ENCODE measurements around the gene LEF1.

LEF1 gene

DNA sequence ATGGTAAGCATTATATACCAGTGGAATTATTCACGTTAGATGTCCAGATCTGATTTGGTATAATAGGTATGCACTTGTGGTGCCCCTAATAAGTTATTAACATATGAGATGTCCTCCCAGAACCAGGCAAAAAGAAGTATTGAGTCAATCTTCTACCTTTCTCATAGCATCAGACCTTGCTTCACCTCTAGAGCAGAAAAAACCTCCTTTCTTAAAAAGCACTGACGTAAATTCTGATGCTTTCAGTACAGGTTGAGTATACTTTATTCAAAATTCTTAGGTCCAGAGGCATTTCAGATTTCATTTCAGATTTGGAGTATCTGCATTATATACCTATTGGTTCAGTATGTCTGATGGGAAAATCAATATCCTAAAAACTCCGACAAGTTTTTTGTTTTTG lies 22.4 kb downstream of the LEF1 start:
- no peak for DNase-seq

- no peak for DNase-seq
Measured at GRCh38 chr4:108144451-108144850, 24.3 kb downstream of the LEF1 start.

GRCh38 chr4:108143515-108143914 lies 25.2 kb downstream of the LEF1 start:
- DNase-seq = no peak

- DNase-seq = no peak
Measured at GRCh38 chr4:108142870-108143269, 25.9 kb downstream of the LEF1 start.

- DNase-seq = no peak
Measured at GRCh38 chr4:108141213-108141950, 27.4 kb downstream of the LEF1 start.

GRCh38 chr4:108140328-108140727 lies 28.4 kb downstream of the LEF1 start:
- DNase-seq = no peak

DNA sequence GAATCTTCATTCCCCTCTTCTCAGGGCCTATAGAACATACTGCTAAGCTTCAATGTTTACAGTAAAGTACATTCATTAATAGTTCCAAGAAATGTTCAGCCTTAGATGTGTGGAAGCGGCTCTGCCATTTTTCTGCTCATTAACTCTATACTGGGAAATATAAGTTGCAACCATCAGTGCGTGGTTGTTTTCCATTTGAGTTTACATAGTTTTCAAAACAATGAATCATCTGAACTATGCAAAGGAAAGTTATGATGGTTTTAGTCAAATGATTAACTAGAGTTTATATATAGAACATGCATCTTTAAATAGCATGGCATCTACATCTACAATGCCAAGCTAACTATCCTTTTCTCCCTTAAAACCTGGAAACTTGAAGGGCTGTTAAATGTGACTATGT lies 29.6 kb downstream of the LEF1 start:
- no peak for DNase-seq

DNA sequence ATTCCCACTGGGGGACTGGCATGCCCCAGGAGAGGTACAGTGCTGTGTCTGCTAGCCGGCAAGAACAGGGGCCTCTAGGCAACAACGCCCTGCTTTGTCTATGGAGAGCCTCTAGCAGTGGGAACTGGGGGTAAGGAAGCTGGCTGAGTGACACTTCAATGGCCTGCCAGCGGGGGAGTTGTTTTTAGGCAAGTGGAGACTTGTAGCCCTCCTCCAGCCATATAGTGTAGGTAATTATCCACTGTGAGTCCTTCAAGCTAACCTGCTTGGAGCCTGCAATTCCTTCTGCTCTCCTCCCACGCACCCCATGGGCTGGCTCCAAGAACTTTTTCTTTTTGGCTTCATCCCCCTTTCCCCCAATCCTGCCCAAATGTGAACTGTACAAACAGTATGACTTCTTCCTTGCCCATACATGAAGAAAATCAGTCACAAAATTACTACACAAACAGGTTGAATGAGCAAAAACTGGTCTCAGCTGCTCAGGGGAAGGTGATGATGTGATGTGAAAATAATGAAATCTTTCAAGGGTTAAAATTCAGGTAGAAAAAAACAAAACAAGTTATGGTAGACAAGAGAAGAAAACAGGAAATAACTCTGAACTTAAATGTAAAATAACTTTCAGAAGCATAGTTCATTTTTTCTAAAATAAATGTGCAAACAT lies 33.1 kb downstream of the LEF1 start:
- DNase-seq = no peak

DNA sequence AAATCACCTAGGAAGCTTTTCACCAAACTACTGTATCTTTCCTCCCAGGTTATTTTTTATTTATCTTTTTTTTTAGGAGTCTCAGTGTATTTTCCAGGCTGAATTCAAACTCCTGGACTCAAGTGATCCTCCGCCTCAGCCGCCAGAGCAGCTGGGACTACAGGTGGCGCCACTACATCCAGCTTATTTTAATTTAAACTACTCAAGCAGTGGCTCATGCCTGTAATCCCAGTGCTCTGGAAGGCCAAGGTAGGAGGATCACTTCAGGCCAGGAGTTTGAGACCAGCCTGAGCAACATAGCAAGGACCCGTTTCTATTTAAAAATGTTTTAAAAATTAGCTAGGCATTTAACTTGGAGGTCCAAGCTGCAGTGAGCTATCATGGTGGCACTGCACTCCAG lies 37.8 kb downstream of the LEF1 start:
- DNase-seq = no peak

GRCh38 chr4:108129196-108129595 lies 39.5 kb downstream of the LEF1 start:
- DNase-seq = no peak

GRCh38 chr4:108126806-108127205 lies 41.9 kb downstream of the LEF1 start:
- no peak for DNase-seq

GRCh38 chr4:108120789-108121188 lies 47.9 kb downstream of the LEF1 start:
- DNase-seq = no peak

GRCh38 chr4:108119199-108119800 lies 49.4 kb downstream of the LEF1 start:
- no peak for DNase-seq

DNA sequence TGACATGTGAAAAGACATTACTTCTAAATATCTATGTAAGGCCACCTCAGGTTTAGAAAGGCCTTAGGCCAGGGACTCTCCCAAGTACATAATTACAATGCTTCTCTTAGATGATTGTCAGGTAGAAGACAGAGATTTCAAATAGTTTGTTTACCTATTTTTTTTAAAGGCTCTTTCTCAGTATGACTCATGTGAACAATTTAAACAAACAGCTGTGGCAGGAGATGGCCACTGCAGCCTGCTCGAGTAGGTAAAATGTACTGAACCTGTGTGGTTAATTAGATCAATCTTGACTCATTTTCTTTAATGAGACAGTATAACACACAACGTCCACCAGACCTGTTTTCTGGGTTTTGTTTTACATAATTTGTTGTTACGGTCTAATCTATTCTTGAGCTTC lies 50.2 kb downstream of the LEF1 start:
- no peak for DNase-seq

GRCh38 chr4:108117418-108118182 lies 51.1 kb downstream of the LEF1 start:
- no peak for DNase-seq

- no peak for DNase-seq
Measured at GRCh38 chr4:108116423-108117168, 52.1 kb downstream of the LEF1 start.

DNA sequence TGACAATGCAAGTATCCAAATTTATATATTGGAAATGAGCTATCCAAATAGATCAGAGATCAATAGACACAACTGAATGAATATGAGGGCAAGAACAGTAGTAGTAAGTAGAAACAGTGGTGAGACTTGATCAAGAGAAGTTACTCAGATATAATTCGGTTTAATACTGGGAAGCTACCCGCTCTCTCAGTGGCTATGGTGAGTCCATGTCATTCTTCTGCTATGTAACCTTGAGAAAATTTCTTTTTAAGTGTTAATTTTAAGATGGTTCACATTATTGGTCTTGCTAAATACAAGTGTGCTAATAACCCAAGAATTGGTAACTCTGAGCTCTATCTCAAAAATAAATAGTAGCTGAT lies 53.6 kb downstream of the LEF1 start:
- DNase-seq = no peak

DNA sequence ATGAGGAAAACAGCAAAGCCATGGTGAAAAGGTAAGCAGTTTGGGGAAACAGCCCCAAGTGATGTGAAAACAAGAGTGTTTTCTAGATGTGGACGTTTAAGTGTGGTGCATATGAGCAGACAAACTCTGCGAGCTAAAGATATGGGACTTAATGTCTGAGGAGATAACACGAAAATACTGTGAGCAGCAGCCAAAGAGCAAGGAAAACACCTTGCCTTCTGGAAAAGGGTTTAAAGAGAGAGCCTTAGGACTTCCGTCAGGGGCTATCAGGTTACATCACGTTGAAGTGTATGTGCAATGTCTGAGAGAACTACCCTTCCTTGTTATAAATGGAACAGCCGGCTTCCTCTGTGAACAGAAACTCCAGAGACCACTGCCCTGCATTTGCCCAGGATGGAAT lies 54.2 kb downstream of the LEF1 start:
- DNase-seq = no peak

GRCh38 chr4:108113229-108113628 lies 55.5 kb downstream of the LEF1 start:
- peak; percentile 61 for DNase-seq

GRCh38 chr4:108111781-108112180 lies 57.0 kb downstream of the LEF1 start:
- DNase-seq = no peak

GRCh38 chr4:108110450-108110849 lies 58.3 kb downstream of the LEF1 start:
- no peak for DNase-seq

DNA sequence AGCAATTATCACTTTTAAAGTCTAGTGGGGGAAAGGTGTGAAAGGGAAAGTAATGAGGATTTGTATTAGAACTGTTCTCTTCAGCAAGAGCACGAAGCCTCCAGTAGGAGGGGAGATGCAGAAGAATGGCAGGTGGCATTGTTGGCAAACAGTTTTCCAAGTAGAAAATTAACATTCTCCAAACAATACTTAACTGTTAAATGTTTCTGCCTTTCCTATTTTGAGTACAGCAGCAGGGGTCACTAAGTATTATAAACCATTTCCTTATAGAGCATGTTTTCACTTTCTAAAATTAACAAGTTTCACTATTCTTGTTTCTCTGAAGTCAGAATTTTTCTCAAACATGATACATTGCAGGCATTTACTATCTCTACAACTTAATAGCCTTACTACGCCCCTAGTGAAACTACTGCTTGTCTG lies 58.7 kb downstream of the LEF1 start:
- no peak for DNase-seq

- no peak for DNase-seq
Measured at GRCh38 chr4:108109111-108109510, 59.6 kb downstream of the LEF1 start.

Data from activated CD8-positive, alpha-beta memory T cell treated with anti-CD3 and anti-CD28 coated beads, Interleukin-2, amount 50 U/mL, for 48 hours (primary cell).